Smooth muscle cell (in vitro differentiated cells): ENCODE measurements around the gene AKNA. TPM values are rescaled to one million over a fixed set of nuclear protein-coding genes. Genes with fewer than 3 reads are reported as not detected.

Experiments
- DNase-seq: peaks from one replicate; lab custom pipeline; 2025; ENCODE audit not compliant: unreplicated experiment; lab: John Stamatoyannopoulos, UW
- H2AFZ ChIP-seq: fragments of 200-600 bp; sonication (generic); 2 replicates; pipeline ENCODE4 v1.6.0; 2016; ENCODE audit warnings: antibody characterized with exemption, low read depth, mild to moderate bottlenecking
- H3F3A ChIP-seq: fragments of 200-600 bp; sonication (generic); 2 replicates; pipeline ENCODE4 v1.6.0; 2017; ENCODE audit warnings: antibody characterized with exemption, low read depth
- H3K27ac ChIP-seq: fragments of 200-600 bp; sonication (generic); 2 replicates; pipeline ENCODE4 v1.5.1; 2016; ENCODE audit warnings: low read depth, mild to moderate bottlenecking
- H3K27me3 ChIP-seq: fragments of 200-600 bp; sonication (generic); 2 replicates; pipeline ENCODE4 v1.6.1; 2016; ENCODE audit warnings: low read depth, mild to moderate bottlenecking
- H3K36me3 ChIP-seq: fragments of 200-600 bp; sonication (generic); 2 replicates; pipeline ENCODE4 v1.5.1; 2016; ENCODE audit warnings: low read depth
- H3K4me1 ChIP-seq: fragments of 200-600 bp; sonication (generic); 2 replicates; pipeline ENCODE4 v1.5.1; 2016; ENCODE audit warnings: low read depth
- H3K4me2 ChIP-seq: fragments of 200-600 bp; sonication (generic); 2 replicates; pipeline ENCODE4 v1.6.0; 2016; ENCODE audit warnings: mild to moderate bottlenecking
- H3K4me3 ChIP-seq: fragments of 200-600 bp; sonication (generic); 2 replicates; pipeline ENCODE4 v1.5.1; 2016; ENCODE audit warnings: mild to moderate bottlenecking
- H3K79me2 ChIP-seq: fragments of 200-600 bp; sonication (generic); 2 replicates; pipeline ENCODE4 v1.6.0; 2016; ENCODE audit warnings: low read depth, mild to moderate bottlenecking
- H3K9ac ChIP-seq: fragments of 200-600 bp; sonication (generic); 2 replicates; pipeline ENCODE4 v1.6.0; 2016; ENCODE audit warnings: low read depth
- H3K9me3 ChIP-seq: fragments of 200-600 bp; sonication (generic); replicated peaks from 2 replicates; pipeline ENCODE4 v1.5.1; 2016; ENCODE audit warnings: low read depth
- H4K20me1 ChIP-seq: fragments of 200-600 bp; sonication (generic); 2 replicates; pipeline ENCODE4 v1.6.0; 2016; ENCODE audit warnings: low read depth
- CTCF ChIP-seq: fragments of 200-600 bp; sonication (generic); IDR thresholded peaks from 2 replicates; pipeline ENCODE4 v1.5.1; 2017; ENCODE audit warnings: borderline replicate concordance, mild to moderate bottlenecking, antibody characterized with exemption; ENCODE audit not compliant: insufficient read depth, poor library complexity, severe bottlenecking
- whole genome bisulfite sequencing: methylation state at CpG from one replicate; pipeline ENCODE4 v1.1.7; 2016; ENCODE audit warnings: low lambda C conversion rate; 5-methylcytosine and 5-hydroxymethylcytosine counted together
- polyA plus RNA-seq: library from polyadenylated mRNA; unstranded; fragments of >200 nt; fragmentation: Nextera tagmentation; extraction: Ambion mirVana; gene quantifications from 2 replicates; pipeline ENCODE4 v1.2.1, GENCODE V29; 2016
- total RNA-seq: library from RNA; depleted of rRNA; stranded (reverse); fragments of >200 nt; gene quantifications from 2 replicates; pipeline ENCODE4 v1.2.3, GENCODE V29; 2014

Gene AKNA
- total and polyA plus RNA-seq, 2 experiments from 2014 or later, result 3.2 to 4.7 TPM

DNA sequence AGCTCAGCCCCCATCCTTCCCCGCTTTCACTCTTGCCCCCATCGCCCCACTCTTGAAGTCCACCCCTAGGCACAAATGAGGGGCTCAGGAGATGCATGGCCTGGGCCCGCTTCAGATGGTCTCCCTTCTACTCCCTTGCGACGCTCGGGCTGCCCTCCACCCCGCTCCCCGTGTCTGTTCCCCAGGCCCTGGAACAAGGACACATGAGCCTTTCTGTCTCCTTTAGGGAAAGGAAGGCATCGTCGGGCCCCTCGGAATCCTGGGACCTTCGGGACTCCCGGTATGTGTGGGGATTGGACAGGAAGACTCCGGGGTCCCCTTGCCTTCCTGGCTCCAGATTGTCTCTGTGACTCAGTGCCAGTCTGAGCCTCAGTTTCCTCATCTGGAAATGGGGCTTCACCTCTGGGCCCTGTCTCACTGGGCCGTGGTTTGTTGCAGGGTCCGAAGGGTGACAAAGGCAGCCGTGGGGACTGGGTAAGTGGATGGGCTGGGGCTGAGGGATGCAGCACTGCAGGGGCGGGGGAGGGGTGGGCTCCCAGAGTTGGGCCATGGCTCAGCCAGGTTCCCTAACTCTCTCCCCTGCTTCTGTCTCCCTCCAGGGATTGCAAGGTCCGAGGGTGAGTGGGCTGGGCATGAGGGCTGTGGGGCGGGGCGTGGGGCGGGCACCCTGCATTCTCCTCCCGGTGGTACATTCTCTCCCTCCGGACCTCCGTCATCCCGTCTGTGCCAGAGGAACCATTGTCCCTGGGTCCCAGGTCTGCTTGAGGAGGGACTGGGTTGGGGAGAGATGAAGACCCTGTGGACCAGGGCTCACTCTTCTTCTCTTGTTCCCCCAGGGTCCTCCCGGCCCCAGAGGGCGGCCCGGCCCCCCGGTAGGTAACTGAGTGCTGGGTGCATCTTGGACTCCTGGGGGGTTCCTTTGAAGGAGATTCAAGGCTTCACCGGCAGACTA is 86.7 kb downstream of the AKNA start:
- no peak for DNase-seq
- no peaks in the 10 kb centered on the region for H3K27me3 ChIP-seq
- H3K36me3 ChIP-seq, result peaks cover 33% of the 10 kb centered on the region
- H3F3A ChIP-seq, result no peaks in the 10 kb centered on the region
- no peak for TF ChIP-seq CTCF
- no peak overlapping the region for H2AFZ ChIP-seq
- no peaks in the 10 kb centered on the region for H3K9me3 ChIP-seq
- no peaks in the 10 kb centered on the region for H3K79me2 ChIP-seq
- no peak overlapping the region for H3K27ac ChIP-seq
- no peak overlapping the region for H3K4me3 ChIP-seq
- H3K4me1 ChIP-seq, result no peaks in the 10 kb centered on the region
- no peaks in the 10 kb centered on the region for H4K20me1 ChIP-seq
- H3K4me2 ChIP-seq, result no peak overlapping the region
- 96% methylated on average over 29 of the region's 31 CpGs for WGBS
- no peak overlapping the region for H3K9ac ChIP-seq

- 100% methylated on average over 4 of the region's 4 CpGs for WGBS
- DNase-seq, result no peak
Observed at GRCh38 chr9:114300153-114300845, 87.5 kb downstream of the AKNA start.

GRCh38 chr9:114299286-114300152 is 88.3 kb downstream of the AKNA start:
- no peaks in the 10 kb centered on the region for H3K9me3 ChIP-seq
- H3K36me3 ChIP-seq, result peaks cover 49% of the 10 kb centered on the region
- no peaks in the 10 kb centered on the region for H3F3A ChIP-seq
- no peaks in the 10 kb centered on the region for H4K20me1 ChIP-seq
- H3K27me3 ChIP-seq, result no peaks in the 10 kb centered on the region
- WGBS, result 97% methylated on average over 15 of the region's 15 CpGs
- H3K27ac ChIP-seq, result no peak overlapping the region
- H3K4me2 ChIP-seq, result no peak overlapping the region
- H3K79me2 ChIP-seq, result no peaks in the 10 kb centered on the region
- H3K4me1 ChIP-seq, result no peaks in the 10 kb centered on the region
- DNase-seq, result no peak
- no peak overlapping the region for H2AFZ ChIP-seq
- TF ChIP-seq CTCF, result no peak
- H3K4me3 ChIP-seq, result no peak overlapping the region
- no peak overlapping the region for H3K9ac ChIP-seq

More at GRCh38 chr9:114300153-114300845, 87.5 kb downstream of the AKNA start:
- Histone ChIP-seq H3K9me3 (no peaks in the 10 kb centered on the region), H3K4me3 (no peak overlapping the region), H3K36me3 (peaks cover 41% of the 10 kb centered on the region), H2AFZ (no peak overlapping the region), H3K4me2 (no peak overlapping the region), H3K4me1 (no peaks in the 10 kb centered on the region), H3K27ac (no peak overlapping the region), H3F3A (no peaks in the 10 kb centered on the region), H3K27me3 (no peaks in the 10 kb centered on the region), H4K20me1 (no peaks in the 10 kb centered on the region), H3K79me2 (no peaks in the 10 kb centered on the region), H3K9ac (no peak overlapping the region)
- TF ChIP-seq CTCF, result no peak
